ENCODE measurements around the gene TMTC1. TPM values are rescaled to one million over a fixed set of nuclear protein-coding genes. Genes with fewer than 3 reads are reported as not detected.

TMTC1 gene
- total and polyA plus RNA-seq, 9 of the 15 experiments (the other 6 are each of a cell fraction or from before 2014, with no cell fraction given) = under 0.01 to 0.18 (median 0.06) TPM; not detected in 2

DNA sequence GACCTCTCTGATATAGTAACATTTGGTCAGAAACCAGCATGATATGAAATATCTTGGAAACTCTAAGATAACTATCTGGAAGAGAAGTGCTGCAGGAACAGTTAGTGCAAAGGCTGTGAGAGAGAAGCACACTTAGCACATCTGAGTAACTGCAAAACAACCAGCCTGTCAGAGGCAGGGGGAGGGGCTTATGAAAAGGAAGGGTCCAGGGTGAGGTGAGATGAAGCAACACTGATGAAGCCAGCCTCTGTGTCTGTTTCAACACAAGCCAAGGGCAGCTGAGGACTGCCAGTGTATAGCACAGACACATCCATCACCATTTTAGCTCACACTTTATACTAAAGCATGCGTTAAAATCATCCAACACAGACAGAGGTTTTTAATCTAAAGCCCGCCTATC, 248.8 kb downstream of the TMTC1 start:
- H3K27ac ChIP-seq (ENCODE audit: extremely low read depth, low read depth, low read length) = no peak overlapping the region
- WGBS (ENCODE audit: insufficient coverage, low coverage, missing lambda C conversion rate) = 0% methylated on average over 2 of the region's 2 CpGs
- CTCF ChIA-PET (ENCODE audit: low intra/inter-chr PET ratio) = no interaction called here

More for the DNA sequence above, 248.8 kb downstream of the TMTC1 start:
- in situ Hi-C loops (cut with MboI) (loop anchor here (25.0 kb wide), 1 partner anchor 1702 kb away; no protein-coding TSS in a partner anchor), intact Hi-C loops (cut with micrococcal nuclease) (no loop called here)
- no peaks in the 10 kb centered on the region for H3K9me3 ChIP-seq (replicated peaks; ENCODE audit: control insufficient read depth, insufficient read depth, low read depth, low read length)
- H4K20me1 ChIP-seq (replicated peaks; ENCODE audit: control insufficient read depth, insufficient read depth, low read length) = no peaks in the 10 kb centered on the region
- no peak for ATAC-seq
- FAIRE-seq = no peak
- no peak overlapping the region for H3K9ac ChIP-seq (ENCODE audit: insufficient read depth in 1 of 2, low read depth in 2 of 2, low read length in 2 of 2)
- no peaks in the 10 kb centered on the region for H3K4me1 ChIP-seq (replicated peaks in 1 of 2; ENCODE audit: control insufficient read depth in 2 of 2, insufficient read depth in 2 of 2, low read length in 2 of 2)
- no peaks in the 10 kb centered on the region for H3K36me3 ChIP-seq (ENCODE audit: control insufficient read depth, insufficient read depth, low read length)
- TF ChIP-seq ZFPM2 (CRISPR knock-in tag; IDR thresholded peaks at IDR 0.05) = no peak
- TF ChIP-seq, protein P1, sequence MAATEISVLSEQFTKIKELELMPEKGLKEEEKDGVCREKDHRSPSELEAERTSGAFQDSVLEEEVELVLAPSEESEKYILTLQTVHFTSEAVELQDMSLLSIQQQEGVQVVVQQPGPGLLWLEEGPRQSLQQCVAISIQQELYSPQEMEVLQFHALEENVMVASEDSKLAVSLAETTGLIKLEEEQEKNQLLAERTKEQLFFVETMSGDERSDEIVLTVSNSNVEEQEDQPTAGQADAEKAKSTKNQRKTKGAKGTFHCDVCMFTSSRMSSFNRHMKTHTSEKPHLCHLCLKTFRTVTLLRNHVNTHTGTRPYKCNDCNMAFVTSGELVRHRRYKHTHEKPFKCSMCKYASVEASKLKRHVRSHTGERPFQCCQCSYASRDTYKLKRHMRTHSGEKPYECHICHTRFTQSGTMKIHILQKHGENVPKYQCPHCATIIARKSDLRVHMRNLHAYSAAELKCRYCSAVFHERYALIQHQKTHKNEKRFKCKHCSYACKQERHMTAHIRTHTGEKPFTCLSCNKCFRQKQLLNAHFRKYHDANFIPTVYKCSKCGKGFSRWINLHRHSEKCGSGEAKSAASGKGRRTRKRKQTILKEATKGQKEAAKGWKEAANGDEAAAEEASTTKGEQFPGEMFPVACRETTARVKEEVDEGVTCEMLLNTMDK (IDR thresholded peaks at IDR 0.05; ENCODE audit: borderline replicate concordance, insufficient read depth, low read depth, low read length, poor library complexity, severe bottlenecking) = no peak
- TF ChIP-seq FOXP1 (CRISPR knock-in tag; IDR thresholded peaks at IDR 0.05) = no peak
- TF ChIP-seq, protein P2, sequence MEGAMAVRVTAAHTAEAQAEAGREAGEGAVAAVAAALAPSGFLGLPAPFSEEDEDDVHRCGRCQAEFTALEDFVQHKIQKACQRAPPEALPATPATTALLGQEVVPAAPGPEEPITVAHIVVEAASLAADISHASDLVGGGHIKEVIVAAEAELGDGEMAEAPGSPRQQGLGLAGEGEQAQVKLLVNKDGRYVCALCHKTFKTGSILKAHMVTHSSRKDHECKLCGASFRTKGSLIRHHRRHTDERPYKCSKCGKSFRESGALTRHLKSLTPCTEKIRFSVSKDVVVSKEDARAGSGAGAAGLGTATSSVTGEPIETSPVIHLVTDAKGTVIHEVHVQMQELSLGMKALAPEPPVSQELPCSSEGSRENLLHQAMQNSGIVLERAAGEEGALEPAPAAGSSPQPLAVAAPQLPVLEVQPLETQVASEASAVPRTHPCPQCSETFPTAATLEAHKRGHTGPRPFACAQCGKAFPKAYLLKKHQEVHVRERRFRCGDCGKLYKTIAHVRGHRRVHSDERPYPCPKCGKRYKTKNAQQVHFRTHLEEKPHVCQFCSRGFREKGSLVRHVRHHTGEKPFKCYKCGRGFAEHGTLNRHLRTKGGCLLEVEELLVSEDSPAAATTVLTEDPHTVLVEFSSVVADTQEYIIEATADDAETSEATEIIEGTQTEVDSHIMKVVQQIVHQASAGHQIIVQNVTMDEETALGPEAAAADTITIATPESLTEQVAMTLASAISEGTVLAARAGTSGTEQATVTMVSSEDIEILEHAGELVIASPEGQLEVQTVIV (CRISPR knock-in tag; IDR thresholded peaks at IDR 0.05; ENCODE audit: borderline replicate concordance) = no peak
- no peak for TF ChIP-seq NR3C1 (CRISPR knock-in tag; IDR thresholded peaks at IDR 0.05)
- TF ChIP-seq ZNF699 (CRISPR knock-in tag; IDR thresholded peaks at IDR 0.05; ENCODE audit: insufficient replicate concordance) = no peak
- TF ChIP-seq SRSF9 (IDR thresholded peaks at IDR 0.05; ENCODE audit: borderline replicate concordance, low read depth, low read length) = no peak
- no peak overlapping the region for H2AFZ ChIP-seq (ENCODE audit: low read depth, low read length)
- no TSS peak for BruUV-seq (replicated peaks)
- DNase-seq (ENCODE audit: extremely low read depth in 1 of 4, low spot score in 3 of 4) = no peak
- POLR2A ChIA-PET = no interaction called here
- no peaks in the 10 kb centered on the region for H3K79me2 ChIP-seq (ENCODE audit: control insufficient read depth, insufficient read depth, low read length)
- H3K4me2 ChIP-seq (ENCODE audit: insufficient read depth, low read length) = no peak overlapping the region
- no peaks in the 10 kb centered on the region for H3K9me1 ChIP-seq (ENCODE audit: control insufficient read depth, insufficient read depth, low read length)
- H3K27me3 ChIP-seq (ENCODE audit: control insufficient read depth in 2 of 2, insufficient read depth in 2 of 2, low read length in 2 of 2) = no peaks in the 10 kb centered on the region
- H3K4me3 ChIP-seq = no peak overlapping the region

Data from K562 (cell line).